Astrocyte (in vitro differentiated cells and primary cell): ENCODE measurements around the gene PCNT.

Source experiments
- CTCF ChIP-seq: IDR thresholded peaks from 2 replicates; pipeline ENCODE4 v1.5.1; 2011; ENCODE audit warnings: low read depth, mild to moderate bottlenecking, inconsistent platforms, low read length, moderate library complexity; ENCODE audit not compliant: insufficient read depth
- EZH2 ChIP-seq: IDR thresholded peaks from 2 replicates; pipeline ENCODE4 v1.6.1; 2012; ENCODE audit warnings: mild to moderate bottlenecking, low read length, inconsistent platforms; ENCODE audit not compliant: insufficient read depth

- TF ChIP-seq CTCF (no peak), EZH2 (no peak)
Measured at GRCh38 chr21:46459024-46459355, 135.0 kb downstream of the PCNT start.
